Activated CD8-positive, alpha-beta memory T cell treated with anti-CD3 and anti-CD28 coated beads for 24 hours (primary cell): ENCODE measurements around the gene SYK.
"Not testable (repeated sequence)": the region's sequence is repeated elsewhere in the genome, so short reads cannot be mapped to it uniquely, and the experiment has no call there.

ENCODE experiments used
- DNase-seq: peaks from one replicate; pipeline ENCODE4 v3.0.0-alpha.2; 2020

SYK gene

GRCh38 chr9:90801241-90801972 lies at the start of gene SYK:
Gene SYK (plus strand): TSS chr9:90801819. CDS start chr9:90843899, 42,080 bp downstream.
- DNase-seq: no peak

DNA sequence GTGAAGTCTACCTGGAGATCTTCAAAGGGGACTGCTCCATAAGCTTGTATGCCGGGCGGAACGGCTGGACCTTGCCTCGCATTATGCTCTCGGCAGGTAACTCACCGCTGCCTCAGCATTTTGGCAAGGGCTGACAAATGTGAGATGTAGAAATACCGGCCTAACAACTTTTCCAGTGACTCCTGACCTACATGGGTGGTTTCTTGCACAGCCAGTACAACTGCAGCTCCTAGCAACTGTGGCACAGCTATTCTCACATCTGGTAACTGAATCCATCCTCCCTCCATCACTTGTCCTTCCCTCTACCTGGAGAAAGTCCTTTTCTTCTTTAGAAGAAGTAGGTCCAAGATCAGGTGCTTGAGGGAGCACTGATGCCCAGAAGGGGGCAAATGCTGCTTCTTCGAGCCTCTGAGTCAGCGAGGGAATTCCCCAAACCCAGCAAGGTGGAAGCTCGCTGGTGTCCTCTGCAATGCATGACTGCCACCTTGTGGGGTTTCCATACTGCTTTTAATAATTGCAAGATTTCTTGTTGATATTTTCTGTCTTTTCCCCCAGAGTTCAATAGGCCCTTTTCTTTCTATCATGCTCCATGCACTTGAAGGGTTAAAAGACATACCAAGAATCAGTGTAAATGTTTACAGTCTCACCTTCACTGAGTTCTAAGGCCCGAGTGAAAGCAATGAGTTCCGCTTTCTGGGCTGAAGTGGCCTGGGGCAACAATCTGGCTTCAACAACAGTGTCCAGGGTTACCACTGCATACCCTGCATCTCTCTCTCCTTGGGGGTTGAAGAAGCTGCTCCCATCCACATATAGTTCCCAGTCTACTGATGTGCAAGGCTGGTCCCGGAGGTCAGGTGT lies 45.9 kb upstream of the SYK start:
- peak; percentile 74 for DNase-seq

GRCh38 chr9:90760577-90760976 lies 41.0 kb upstream of the SYK start:
- not testable (repeated sequence) for DNase-seq

- DNase-seq: no peak
Observed at GRCh38 chr9:90766731-90767130, 34.9 kb upstream of the SYK start.

DNA sequence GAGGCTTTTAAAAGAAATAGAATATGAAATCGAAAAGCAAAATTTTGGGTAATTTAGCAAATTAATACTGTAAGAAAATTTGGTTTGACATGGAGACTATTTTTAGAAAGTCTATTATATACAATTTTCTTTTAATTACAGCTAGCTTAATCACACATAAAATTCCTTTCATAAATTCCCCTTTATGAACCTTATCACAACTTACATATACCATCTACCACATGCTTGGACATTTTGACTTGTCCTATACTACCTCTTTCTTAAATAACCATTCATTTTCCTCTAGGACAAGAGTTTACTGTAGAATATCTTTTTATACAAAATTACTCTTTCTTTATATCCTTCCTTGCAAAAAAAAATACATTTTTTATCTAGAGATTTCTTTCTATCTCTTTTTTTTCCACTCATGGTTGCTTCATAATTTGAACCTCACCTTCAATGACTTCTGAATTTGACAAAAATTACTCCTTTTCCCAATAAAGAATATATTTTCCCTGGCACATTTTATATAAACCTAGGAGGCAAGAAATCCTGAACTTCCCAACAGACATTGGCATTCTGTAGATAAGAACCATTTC lies 34.0 kb upstream of the SYK start:
- DNase-seq: no peak

- DNase-seq: no peak
Observed at GRCh38 chr9:90770182-90770738, 31.4 kb upstream of the SYK start.

- no peak for DNase-seq
Observed at GRCh38 chr9:90770927-90771326, 30.7 kb upstream of the SYK start.

- no peak for DNase-seq
Observed at GRCh38 chr9:90772386-90772785, 29.2 kb upstream of the SYK start.

GRCh38 chr9:90773617-90774016 lies 28.0 kb upstream of the SYK start:
- DNase-seq: no peak

DNA sequence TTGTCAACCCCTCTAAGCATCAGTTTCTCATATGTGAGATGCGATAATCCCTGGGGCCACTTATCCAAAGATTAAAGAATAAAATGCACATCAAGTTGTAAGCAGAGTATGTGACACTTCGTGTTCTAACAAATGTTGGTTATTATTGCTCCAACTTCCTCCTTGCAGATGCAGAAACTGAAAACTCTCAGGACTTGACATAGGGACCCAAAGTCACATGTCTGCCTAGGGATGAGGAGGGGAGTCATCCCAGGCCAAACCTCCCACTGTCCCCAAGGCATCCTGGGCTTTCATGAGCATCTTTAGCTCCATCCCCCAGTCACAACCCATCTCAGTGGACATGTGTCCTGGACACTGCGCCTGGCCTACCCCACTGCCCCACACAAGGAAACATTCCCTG lies 27.5 kb upstream of the SYK start:
- no peak for DNase-seq

DNA sequence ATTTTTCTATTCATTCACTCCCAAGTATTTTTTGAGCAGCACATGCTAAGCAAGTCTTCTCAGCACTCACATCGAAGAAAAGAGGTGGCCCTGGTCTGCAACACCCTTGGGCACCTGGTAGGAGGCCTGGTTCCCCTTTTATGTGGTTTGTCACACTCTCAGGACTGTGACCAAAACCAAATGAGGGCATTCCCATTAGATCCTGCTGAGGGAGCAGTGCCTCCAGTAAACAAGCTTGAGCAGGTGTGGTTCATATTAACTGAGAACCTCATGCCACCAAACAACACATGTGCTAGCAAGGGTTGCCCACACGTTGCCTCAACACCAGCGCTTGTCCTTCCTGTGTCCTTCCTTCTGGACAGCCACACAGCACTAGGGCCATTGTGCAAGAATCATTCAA lies 26.9 kb upstream of the SYK start:
- no peak for DNase-seq

DNA sequence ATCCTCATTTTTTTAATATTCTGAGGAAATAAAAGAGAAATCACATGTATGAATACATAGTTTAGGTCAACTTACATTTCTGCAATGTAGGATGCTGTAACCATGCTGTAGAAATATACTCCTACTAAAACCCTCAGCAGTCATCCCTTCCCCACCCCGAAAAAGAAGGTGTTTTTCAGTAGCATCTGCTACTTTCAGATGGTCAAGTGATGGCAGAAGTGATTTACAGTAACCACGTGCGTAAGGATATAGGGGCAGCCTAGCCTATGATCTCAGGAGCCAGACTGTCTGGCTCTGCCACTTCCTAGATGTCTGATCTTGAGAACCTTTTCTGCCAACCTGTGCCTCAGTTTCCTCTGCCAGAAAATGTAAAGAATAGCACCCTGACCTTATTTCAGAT lies 26.0 kb upstream of the SYK start:
- no peak for DNase-seq

- no peak for DNase-seq
Observed at GRCh38 chr9:90778746-90779145, 22.9 kb upstream of the SYK start.

GRCh38 chr9:90783552-90783951 lies 18.1 kb upstream of the SYK start:
- DNase-seq: no peak

GRCh38 chr9:90783964-90784363 lies 17.7 kb upstream of the SYK start:
- DNase-seq: no peak

DNA sequence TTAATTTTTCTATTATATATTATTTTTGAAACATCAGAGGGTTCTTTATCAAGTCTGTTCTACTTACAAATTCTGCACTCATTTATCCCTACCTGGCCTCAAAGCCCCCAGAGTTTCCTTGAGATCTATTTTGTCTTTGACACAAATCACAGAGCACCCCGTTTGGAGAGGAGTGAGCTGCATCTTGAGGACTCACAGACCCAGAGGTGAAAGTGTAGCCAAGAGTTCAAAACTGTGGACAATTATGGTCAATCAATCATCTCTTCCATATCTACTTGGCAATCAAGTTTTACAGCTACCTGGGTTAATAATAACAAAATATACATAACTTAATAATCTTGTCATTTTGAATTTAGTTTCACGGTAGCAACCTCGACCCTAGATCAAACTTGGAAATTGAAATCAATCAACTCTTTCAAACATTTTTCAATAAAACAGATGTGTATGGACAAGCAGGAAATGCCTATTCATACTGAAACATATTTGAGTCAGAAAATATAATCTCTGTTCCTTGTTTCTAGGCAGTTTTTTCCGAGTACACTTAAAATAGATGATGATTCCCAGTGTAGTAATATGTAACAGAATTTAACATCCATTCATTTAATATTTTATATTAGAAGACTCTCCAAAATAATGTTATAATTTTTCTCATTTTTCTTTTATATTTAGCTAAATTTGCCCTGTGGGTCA lies 13.7 kb upstream of the SYK start:
- no peak for DNase-seq

GRCh38 chr9:90788527-90788926 lies 13.1 kb upstream of the SYK start:
- not testable (repeated sequence) for DNase-seq

DNA sequence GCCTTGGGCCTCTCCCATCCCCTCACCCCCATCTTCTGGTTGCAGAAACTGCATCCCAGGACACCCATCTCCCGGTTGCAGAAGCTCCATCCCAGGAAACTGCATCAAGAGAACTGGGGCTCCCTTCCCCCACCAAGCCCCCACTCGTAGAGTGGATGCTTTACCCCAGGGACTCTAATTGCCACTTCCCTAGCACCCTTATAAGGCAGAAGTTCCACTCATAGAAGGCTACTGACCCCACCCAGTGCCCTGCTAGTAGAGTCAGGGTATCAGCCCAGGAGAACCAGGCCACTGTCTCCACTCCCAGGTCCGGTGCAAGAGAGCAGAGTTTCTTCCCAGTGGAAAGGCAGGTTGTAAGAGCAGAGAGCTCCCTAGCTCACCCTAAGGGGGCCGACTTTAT lies 12.2 kb upstream of the SYK start:
- DNase-seq: no peak

DNA sequence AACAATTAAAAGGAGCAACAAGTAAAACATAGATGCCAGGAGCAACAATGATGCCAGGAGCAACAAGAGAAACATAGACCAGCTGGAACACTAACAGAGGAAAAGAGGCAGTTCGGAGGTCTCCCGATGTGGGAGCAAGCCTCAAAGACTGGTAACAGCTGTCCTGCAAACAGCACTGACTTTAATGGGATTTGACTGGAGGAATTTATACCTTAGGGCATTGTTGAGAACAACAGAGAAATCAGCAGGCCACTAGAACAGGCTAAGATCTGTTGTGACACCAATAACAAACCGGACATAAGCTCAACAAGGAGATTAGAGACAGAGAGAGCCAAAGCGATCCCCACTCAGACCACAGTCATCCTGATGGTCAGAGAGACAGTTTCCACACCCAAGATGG lies 11.8 kb upstream of the SYK start:
- DNase-seq: no peak

GRCh38 chr9:90793024-90793423 lies 8.6 kb upstream of the SYK start:
- DNase-seq: not testable (repeated sequence)

- DNase-seq: no peak
Observed at GRCh38 chr9:90793729-90794128, 7.9 kb upstream of the SYK start.

- DNase-seq: no peak
Observed at GRCh38 chr9:90795084-90795483, 6.5 kb upstream of the SYK start.

DNA sequence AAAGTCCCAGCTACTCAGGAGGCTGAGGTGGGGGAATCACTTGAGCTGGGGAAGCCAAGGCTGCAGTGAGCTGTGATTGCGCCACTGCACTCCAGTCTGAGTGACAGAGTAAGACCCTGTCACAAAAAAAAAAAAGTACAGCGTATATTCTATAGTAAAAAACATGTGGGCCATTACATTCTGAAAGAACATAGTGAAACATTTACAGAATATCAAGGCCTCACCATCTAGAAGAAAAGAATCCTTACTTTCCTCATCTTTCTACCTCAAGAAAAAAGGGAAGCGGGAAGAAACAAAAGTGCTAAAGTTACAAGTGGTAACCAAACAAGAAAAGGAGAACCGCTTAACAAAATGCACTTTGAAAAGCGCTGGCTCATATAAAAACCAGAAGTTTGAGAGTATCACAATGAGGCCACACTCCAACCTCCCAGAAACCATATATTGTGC lies 5.7 kb upstream of the SYK start:
- DNase-seq: no peak
